Activated CD4-positive, CD25-positive, alpha-beta regulatory T cell (primary cell): ENCODE data around the gene DEDD2.

Experiments used
- DNase-seq, 4 experiments: peaks; one replicate each; lab custom pipeline; 2025; lab: John Stamatoyannopoulos, UW

Gene DEDD2

GRCh38 chr19:42248270-42249148, 31.0 kb upstream of the DEDD2 start:
- DNase-seq, result no peak

GRCh38 chr19:42247640-42248199, 30.2 kb upstream of the DEDD2 start:
- no peak for DNase-seq

- no peak for DNase-seq
Measured at GRCh38 chr19:42246922-42247639, 29.6 kb upstream of the DEDD2 start.

- no peak for DNase-seq
Measured at GRCh38 chr19:42246143-42246921, 28.9 kb upstream of the DEDD2 start.

- no peak for DNase-seq
Measured at GRCh38 chr19:42245231-42245630, 27.8 kb upstream of the DEDD2 start.

GRCh38 chr19:42244347-42245220, 27.1 kb upstream of the DEDD2 start:
- DNase-seq, result peak; percentile 75 to 82 (median 80)

GRCh38 chr19:42242512-42243409, 25.3 kb upstream of the DEDD2 start, which contains the start of gene GSK3A:
Gene GSK3A (minus strand): TSS chr19:42242602. CDS start chr19:42242465, 137 bp downstream.
- DNase-seq, result peak; percentile 94 to 96 (median 96)

GRCh38 chr19:42242069-42242511, 24.6 kb upstream of the DEDD2 start:
- peak in 1 of 4 experiments; percentile 46 for DNase-seq

GRCh38 chr19:42241279-42241678, 23.8 kb upstream of the DEDD2 start:
- DNase-seq, result no peak

- no peak for DNase-seq
Measured at GRCh38 chr19:42239544-42240220, 22.2 kb upstream of the DEDD2 start.

- DNase-seq, result no peak
Measured at GRCh38 chr19:42235181-42235580, 17.7 kb upstream of the DEDD2 start.

GRCh38 chr19:42234364-42234763, 16.9 kb upstream of the DEDD2 start:
- DNase-seq, result no peak

- DNase-seq, result no peak
Measured at GRCh38 chr19:42233678-42234292, 16.3 kb upstream of the DEDD2 start.

- no peak for DNase-seq
Measured at GRCh38 chr19:42233106-42233505, 15.6 kb upstream of the DEDD2 start.

GRCh38 chr19:42232435-42232834, 15.0 kb upstream of the DEDD2 start:
- DNase-seq, result no peak

- no peak for DNase-seq
Measured at GRCh38 chr19:42230571-42230970, 13.1 kb upstream of the DEDD2 start.

GRCh38 chr19:42229855-42230351, 12.4 kb upstream of the DEDD2 start:
- DNase-seq, result no peak

GRCh38 chr19:42229301-42229854, 11.9 kb upstream of the DEDD2 start:
- no peak for DNase-seq
